DND-41 (cell line): ENCODE results near the gene CEACAM8.

Source experiments
- CTCF ChIP-seq: IDR thresholded peaks from 2 replicates; pipeline ENCODE4 v1.5.1; 2012; ENCODE audit warnings: borderline replicate concordance, low read length, moderate library complexity, mild to moderate bottlenecking; ENCODE audit not compliant: poor library complexity, severe bottlenecking; ENCODE audit errors: extremely low read depth
- EZH2 ChIP-seq: IDR thresholded peaks from 3 replicates; pipeline ENCODE4 v1.6.1; 2012; ENCODE audit warnings: borderline replicate concordance, low read depth, mild to moderate bottlenecking, moderate library complexity, low read length, inconsistent platforms; ENCODE audit not compliant: severe bottlenecking

DNA sequence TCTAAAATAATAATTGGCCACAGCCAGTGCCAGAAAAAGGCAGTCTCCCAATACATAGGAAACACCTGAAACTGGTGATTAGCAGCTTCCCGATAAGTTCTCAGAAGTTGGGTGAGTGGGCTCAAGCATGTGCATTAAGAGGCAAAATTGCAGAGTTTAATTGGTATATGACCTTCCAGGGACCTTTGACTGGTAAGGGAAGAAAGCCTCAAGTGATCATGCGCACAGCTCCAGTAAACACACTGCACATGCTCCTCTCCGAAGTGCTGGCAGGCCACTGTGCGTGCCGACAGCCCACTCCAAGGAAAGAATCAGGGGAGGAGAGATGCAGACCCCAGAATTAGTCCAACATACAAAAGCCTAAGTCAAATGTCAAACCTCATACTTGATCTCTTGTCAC lies 18.9 kb upstream of the CEACAM8 start:
- TF ChIP-seq CTCF (no peak), EZH2 (no peak)
